ENCODE data around the gene RAB37.

RAB37 gene

DNA sequence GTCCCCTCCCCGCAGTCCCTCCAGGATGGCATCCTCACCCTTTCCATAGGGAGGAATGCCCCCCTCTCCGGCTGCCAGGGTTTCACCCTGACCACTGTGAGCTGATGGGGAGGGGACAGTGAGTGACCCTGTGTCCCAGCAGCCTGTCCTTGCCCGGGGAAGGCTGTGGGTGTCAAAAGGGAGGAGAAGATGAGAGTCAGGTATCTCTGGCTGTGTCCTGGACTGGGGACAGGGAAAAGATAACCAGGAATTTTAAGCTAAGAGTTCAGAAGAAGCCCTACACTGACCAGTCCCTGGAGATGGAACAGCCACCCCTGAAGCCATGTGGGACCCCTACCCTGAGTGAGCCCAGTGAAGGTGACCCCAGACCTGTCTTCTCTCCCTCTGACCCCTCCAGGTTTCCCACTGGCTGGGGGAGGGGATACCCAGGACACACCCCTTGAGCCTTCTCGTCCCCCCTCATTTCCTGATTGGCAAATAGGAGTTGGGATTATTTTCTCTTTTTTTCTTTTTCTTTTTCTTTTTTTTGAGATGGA lies 27.8 kb downstream of the RAB37 start:
- DNase-seq, result no peak

- DNase-seq, result no peak
These were observed 29.4 kb downstream of the RAB37 start for GRCh38 chr17:74766413-74766812.

DNA sequence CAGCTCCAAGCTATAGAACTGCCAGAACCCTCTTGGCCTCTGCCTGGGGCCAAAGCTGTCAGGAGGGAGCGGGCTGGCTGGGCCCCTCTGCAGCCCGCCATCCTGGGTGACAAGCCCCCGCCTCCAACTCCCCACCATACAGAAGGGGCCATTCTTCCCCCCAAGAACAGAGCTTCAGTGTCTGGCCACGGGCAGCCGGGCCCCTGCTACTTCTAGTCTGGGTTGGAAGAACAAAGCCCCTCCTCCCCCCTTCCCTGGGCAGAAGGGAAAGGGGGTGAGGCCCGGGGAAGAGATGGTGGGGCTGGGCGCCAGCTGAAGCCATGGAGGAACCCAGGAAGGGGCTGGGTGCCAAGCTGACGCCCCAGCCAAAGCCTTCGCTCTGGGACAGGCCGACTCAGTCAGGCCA lies 30.1 kb downstream of the RAB37 start:
- DNase-seq, result no peak

GRCh38 chr17:74768069-74768762 lies 31.2 kb downstream of the RAB37 start:
- no peak for DNase-seq

DNA sequence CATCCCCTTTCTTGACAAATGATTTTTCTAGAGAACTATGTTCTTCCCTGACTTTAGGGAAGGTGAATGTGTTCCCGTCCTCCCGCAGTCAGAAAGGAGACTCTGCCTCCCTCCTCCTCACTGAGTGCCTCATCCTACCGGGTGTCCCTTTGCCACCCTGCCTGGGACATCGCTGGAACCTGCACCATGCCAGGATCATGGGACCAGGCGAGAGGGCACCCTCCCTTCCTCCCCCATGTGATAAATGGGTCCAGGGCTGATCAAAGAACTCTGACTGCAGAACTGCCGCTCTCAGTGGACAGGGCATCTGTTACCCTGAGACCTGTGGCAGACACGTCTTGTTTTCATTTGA lies 31.7 kb downstream of the RAB37 start:
- no peak for DNase-seq

GRCh38 chr17:74769266-74769855 lies 32.3 kb downstream of the RAB37 start:
- DNase-seq, result no peak

DNA sequence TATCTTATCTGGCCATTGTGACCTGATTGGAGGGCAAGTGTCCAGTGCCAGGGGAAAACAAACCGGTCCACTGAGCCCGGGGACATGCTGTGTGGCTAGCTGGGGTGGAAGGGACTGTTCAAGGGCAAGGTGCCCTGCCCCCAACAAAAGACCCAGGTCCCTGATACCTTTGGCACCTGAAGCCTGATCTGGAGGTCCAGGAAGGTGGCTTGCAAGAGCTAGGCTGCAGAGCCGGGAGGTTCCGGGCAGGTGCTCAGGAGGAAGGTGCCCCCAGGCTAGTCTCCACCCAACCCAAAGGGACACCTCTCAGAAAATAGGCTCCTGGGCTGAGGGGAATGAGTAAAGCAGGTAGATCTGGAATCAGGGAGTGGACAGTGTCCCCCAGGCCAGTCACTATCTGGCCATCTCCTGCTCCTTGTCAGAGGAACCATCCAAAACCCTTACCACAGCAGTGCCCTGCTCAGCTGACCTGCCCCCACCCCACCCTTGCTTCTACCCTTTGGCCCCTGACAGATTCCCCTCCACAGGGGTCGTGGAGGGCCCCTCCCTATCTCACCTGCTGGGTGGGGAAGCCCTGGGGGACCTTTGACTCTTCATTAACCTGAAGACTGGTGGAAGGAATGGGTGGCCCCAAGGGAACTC lies 32.9 kb downstream of the RAB37 start:
- no peak for DNase-seq

- peak; percentile 67 for DNase-seq
These were observed 33.7 kb downstream of the RAB37 start for GRCh38 chr17:74770498-74771318.

- no peak for DNase-seq
These were observed 34.4 kb downstream of the RAB37 start for GRCh38 chr17:74771319-74771914.

GRCh38 chr17:74772053-74772452 lies 35.0 kb downstream of the RAB37 start:
- no peak for DNase-seq

DNA sequence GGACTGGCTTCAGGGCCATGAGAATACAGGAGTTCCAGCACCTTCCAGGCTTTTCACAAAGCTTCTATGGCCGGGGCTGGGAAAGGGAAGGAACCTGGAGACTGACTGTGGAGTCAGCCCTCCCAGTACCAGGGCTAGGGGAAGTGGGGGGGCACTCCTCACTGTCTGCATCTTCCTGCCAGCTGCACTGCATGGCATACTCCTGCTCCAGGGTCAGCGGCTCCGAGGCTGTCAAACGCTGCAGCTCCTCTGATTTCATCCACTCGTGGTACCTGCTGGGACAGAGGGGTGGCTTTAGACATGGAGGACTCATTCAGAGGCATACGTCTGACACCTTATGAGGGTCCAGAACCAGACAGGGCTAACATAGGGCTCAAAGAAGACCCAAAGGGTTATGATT lies 36.4 kb downstream of the RAB37 start:
- DNase-seq, result no peak

- DNase-seq, result no peak
These were observed 36.8 kb downstream of the RAB37 start for GRCh38 chr17:74773871-74774286.

DNA sequence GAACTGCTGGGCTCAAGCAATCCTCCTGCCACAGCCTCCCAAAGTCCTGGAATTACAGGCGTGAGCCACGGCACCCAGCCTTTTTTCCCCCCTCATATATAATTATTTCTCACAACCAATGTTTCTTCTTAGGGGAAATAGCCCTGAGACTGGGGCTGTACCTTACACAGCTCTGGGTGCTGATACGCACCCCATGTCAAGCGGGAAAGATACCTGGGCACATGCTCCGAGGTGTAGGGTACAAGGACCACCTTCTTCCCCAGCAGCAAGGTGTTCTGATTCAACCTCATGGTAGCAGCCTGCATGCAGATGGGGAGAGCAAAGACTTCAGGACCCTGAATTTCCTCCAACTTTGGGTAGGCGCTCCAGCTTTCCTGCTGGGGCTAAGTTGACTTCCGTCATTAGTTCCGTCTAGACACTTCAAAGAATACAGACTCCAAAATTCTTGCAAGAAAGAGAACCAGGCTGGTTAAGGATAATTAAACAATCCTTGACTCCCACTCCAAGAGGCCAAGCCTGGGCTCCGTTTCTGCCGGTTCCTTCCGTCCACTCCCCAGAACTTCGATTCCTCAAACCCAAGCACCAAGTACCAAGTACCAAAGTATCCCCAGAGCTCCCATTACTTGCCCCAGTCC lies 38.5 kb downstream of the RAB37 start:
- DNase-seq, result no peak

DNA sequence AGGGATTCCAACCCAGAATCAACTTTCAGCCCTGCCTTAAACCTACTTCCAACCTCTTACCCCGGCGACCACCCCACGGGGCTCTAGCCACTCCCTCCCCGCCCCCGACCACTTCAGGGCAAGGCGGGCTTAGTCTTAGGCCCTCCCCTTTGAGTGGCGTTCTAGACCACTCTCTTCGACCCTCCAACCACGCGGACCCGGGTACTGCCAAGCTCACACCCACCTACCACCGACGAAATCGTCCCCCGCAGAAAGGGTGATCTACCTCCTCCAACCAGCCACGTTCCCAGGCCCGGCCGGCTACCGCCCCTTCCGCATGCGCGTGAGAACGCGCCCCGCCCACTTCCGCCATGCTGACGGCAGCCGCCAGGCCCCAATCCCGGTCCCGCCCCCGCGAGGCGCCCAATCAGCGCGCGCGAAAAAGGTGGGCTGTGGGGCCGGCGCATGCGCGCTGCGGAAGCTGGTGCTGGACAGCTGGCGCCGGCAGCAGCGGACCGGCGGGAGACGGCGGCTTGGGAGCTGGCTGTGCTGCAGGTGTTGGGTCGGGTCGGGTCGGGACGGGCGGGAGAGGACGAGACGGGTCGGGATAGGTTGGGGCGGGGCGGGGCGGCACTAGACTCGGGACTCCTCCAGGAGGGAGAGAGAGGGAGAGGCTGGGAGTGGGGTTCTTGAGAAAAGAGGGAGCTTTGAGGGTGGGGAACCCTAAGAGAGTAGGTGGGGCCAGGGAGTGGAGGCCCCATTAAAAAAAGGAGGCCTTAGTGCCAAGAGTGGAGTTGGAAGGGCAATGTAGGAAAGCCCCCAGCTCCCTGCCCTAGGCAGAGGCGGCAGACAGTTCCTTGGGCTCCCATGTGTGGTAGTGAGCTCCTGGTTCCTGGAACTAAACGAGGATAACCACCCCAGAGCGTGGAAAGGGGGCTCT lies 39.2 kb downstream of the RAB37 start, which contains the start of gene NAT9:
Gene NAT9 (minus strand): TSS at position 302 of the 919 bp plus-strand sequence. CDS start 647 bp downstream, outside the sequence.
- DNase-seq, result peak; percentile 100

DNA sequence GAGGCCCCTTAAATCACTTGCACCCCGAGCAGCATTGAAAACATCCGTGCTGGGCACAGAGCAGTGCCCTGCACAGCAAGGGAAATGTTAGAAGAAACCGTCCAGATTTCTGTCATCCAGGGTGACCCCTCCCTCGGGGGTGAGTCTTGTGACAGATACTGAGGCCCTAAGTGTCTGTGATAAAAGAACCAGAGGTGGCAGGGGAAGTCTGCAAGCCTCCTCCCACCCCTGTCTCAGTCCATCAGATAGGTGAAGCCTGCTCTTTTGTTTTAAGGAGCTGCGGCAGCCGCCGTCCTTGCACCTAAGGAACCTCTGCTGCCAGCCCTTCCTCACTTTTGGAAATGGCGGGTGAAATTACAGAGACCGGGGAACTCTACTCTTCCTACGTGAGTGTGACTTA lies 39.9 kb downstream of the RAB37 start:
- no peak for DNase-seq

- DNase-seq, result no peak
These were observed 41.0 kb downstream of the RAB37 start for GRCh38 chr17:74777901-74778515.

DNA sequence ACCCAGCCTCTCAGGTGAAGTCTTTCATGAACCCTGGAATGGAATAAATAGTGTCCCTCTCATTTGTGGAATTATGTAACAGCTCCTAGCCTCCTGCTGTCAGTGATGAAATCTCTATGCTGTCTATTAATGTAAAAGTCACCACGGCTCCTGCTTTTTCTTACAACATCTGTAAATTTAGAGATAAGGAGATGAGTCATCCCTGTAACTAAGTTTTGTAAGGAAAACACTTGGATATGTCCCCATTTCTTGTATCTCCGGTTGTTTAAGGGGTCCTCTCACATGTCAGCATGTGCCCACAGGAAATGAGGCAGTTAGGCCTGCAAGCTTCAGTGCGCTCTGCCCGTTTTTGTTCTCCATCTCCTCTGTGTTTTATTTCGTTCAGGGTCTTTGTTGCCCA lies 41.9 kb downstream of the RAB37 start:
- DNase-seq, result no peak

DNA sequence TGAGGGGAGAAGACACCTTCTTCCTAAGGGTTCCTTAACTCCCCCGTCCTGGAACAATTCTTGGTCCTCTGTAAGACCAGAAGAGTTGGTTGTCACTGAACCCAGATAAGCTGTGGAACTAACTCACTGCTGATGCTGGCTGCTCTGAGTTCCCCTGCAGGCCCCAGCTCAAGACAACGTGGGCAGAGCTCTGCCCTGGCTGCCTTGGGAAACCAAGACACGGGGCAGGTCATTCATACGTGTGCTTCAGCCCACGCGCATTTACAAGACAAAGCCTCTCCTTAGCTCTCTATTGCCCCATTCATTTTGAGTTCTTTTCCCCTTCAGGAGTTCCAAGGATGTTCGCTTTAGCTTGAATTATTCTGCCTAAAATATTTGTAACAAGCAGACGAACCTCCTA lies 42.4 kb downstream of the RAB37 start:
- DNase-seq, result no peak

DNA sequence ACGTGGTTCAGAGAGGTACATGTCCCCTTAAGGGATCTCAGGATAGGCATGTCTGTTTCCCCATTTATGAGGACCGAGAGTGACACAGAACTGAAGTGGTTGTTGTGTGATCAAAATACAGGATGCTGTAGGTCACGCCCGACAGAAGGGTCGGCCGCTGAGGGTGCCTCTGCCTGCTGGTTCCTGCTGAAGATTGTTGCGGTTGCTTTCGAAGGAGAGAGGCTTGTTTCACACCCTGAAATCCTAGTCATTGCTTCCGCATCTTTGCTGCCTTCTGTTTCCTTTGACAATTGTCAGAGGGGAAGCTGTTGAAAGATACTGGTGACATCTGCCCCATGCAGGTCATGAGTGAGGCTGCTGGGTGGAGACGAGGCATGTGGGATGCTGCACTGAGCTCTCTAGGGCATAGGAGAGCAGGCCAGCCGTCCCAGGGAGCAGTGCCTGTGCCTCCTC lies 42.9 kb downstream of the RAB37 start:
- DNase-seq, result peak; percentile 32

GRCh38 chr17:74780443-74781238 lies 43.6 kb downstream of the RAB37 start:
- DNase-seq, result no peak

All from stimulated activated CD4-positive, alpha-beta T cell treated with anti-CD3 and anti-CD28 coated beads, Interleukin-12 subunit alpha, Interleukin-12 subunit beta, amount 100 ng/mL, for 4 hours (primary cell).